ENCODE data around the gene MEIS1.

- TF ChIP-seq CTCF (IDR thresholded peaks at IDR 0.05) (no peak), POLR2A (IDR thresholded peaks at IDR 0.05) (no peak)
Measured at GRCh38 chr2:66562304-66562685, 127.4 kb downstream of the MEIS1 start.

All from testis (tissue), 2 donors.